Stimulated activated CD4-positive, alpha-beta T cell treated with anti-CD3 and anti-CD28 coated beads, Interleukin-15, amount 100 ng/mL, for 1 hour (primary cell): ENCODE data around the gene HOXD10.

Experiments used
- DNase-seq, 2 donors: peaks; one replicate each; pipeline ENCODE4 v3.0.0-alpha.2; 2020; ENCODE audit warnings: low read depth in 1 of 2, low spot score in 1 of 2

Gene HOXD10

GRCh38 chr2:176115883-176116813 is at the start of gene HOXD10:
HOXD10 (plus strand) TSS chr2:176116778; CDS start chr2:176116834, 56 bp downstream.
- no peak for DNase-seq

GRCh38 chr2:176067589-176068418 is 48.8 kb upstream of the HOXD10 start:
- DNase-seq = no peak

- DNase-seq = no peak
Observed at GRCh38 chr2:176068419-176068832, 48.2 kb upstream of the HOXD10 start.

- DNase-seq = no peak
Observed at GRCh38 chr2:176071330-176072291, 45.0 kb upstream of the HOXD10 start.

GRCh38 chr2:176072292-176072669 is 44.3 kb upstream of the HOXD10 start:
- DNase-seq = no peak

- DNase-seq = no peak
Observed at GRCh38 chr2:176072951-176073904, 43.4 kb upstream of the HOXD10 start.

GRCh38 chr2:176074919-176075425 is 41.6 kb upstream of the HOXD10 start:
- DNase-seq = no peak

GRCh38 chr2:176075481-176075880 is 41.1 kb upstream of the HOXD10 start:
- no peak for DNase-seq

- no peak for DNase-seq
Observed at GRCh38 chr2:176076063-176076462, 40.5 kb upstream of the HOXD10 start.

GRCh38 chr2:176076796-176077195 is 39.8 kb upstream of the HOXD10 start:
- no peak for DNase-seq

GRCh38 chr2:176078541-176079284 is 37.9 kb upstream of the HOXD10 start:
- no peak for DNase-seq

- no peak for DNase-seq
Observed at GRCh38 chr2:176079285-176079830, 37.2 kb upstream of the HOXD10 start.

GRCh38 chr2:176079831-176080539 is 36.6 kb upstream of the HOXD10 start:
- no peak for DNase-seq

- DNase-seq = no peak
Observed at GRCh38 chr2:176080540-176081375, 35.8 kb upstream of the HOXD10 start.

GRCh38 chr2:176081376-176081836 is 35.2 kb upstream of the HOXD10 start:
- no peak for DNase-seq

GRCh38 chr2:176081837-176082524 is 34.6 kb upstream of the HOXD10 start:
- no peak for DNase-seq
